Measurements from ENCODE around the gene ZNF385C.
"Not testable (repeated sequence)": the region's sequence is repeated elsewhere in the genome, so short reads cannot be mapped to it uniquely, and the experiment has no call there.

Gene ZNF385C, protein sequence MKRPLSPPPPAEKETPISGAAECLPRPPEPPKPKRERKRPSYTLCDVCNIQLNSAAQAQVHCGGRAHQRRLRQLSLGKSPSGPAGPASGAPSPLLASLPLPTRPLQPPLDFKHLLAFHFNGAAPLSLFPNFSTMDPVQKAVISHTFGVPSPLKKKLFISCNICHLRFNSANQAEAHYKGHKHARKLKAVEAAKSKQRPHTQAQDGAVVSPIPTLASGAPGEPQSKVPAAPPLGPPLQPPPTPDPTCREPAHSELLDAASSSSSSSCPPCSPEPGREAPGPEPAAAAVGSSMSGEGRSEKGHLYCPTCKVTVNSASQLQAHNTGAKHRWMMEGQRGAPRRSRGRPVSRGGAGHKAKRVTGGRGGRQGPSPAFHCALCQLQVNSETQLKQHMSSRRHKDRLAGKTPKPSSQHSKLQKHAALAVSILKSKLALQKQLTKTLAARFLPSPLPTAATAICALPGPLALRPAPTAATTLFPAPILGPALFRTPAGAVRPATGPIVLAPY

GRCh38 chr17:42097691-42098631, at the start of gene ZNF385C:
Gene ZNF385C (minus strand): TSS chr17:42098473. CDS start chr17:42063056, 35,417 bp downstream.
- no peak for DNase-seq (ENCODE audit: low spot score)

DNA sequence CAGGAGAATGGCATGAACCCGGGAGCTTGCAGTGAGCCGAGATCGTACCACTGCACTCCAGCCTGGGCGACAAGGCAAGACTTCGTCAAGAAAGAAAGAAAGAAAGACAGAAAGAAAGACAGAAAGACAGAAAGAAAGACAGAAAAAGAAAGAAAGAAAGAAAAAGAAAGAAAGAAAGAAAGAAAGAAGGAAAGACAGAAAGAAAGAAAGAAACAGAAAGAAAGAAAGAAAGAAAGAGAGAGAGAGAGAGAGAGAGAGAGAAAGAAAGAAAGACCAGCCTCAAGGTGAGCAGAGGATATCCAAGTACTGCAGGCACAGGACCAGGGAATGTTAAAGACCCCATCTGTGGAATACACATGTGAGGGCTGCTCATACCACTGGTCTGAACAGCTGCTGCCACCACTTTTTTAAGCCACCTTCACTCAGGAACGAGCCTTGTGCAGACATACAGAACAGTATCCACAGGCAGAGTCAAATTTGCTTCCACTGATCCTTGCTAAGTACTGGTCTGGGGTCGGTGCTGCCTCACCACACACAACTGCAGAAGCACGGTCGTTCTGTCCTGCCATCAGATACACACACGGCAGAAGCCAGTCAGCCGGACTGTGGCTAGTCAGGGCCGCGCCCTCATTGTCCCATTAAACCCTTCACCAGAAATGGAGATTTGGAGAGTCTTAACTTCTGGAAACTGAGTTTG, 48.8 kb upstream of the ZNF385C start:
- no peak for DNase-seq (ENCODE audit: low spot score)

- not testable (repeated sequence) for DNase-seq (ENCODE audit: low spot score)
Measured at GRCh38 chr17:42143138-42143537, 44.9 kb upstream of the ZNF385C start.

DNA sequence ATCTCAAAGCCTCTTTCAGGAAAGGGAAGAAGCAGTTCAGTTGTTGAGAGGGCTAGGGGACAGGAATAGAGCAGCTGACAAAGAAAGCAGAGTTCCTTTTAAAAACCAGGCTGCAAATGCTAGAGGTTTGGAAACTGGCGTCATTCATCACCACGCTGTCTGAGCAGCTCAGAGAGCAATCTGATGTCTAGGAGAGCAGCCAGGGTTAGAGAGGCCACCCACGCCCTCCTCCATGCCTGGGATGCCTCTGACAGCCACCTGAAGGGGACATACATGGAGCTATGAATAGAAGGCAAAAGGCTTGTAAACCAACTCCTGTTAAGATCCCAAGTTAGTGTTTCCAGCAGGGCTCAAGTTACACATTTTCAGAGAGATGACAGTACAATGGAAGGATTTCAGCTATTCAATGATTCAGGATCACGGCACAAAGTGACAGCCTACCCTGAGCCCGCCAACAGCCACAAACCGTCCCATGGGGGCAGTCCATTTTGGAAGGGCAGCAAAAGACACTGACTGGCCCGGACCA, 44.2 kb upstream of the ZNF385C start:
- peak; percentile 82 for DNase-seq (ENCODE audit: low spot score)

DNA sequence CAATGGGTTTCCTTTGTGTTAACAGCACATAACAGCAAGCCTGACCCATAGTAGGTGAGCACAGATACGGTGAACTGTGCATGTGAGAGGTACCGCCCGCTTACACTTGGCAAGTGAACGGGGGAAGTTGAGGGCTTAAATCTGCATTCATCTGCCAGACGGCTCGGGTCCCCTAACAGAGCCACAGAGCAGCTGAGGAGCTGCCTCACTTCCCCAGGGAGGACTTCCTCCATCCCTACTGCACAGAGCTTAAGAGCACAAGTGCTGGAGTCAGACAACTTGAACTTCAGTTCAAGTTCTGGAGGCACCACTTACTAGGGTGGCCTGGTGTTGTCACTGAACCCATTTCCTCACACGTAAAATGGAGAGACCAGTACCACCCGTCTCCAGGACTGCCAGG, 43.1 kb upstream of the ZNF385C start:
- no peak for DNase-seq (ENCODE audit: low spot score)

GRCh38 chr17:42140690-42141089, 42.4 kb upstream of the ZNF385C start:
- DNase-seq (ENCODE audit: low spot score), result not testable (repeated sequence)

GRCh38 chr17:42138749-42139492, 40.6 kb upstream of the ZNF385C start:
- no peak for DNase-seq (ENCODE audit: low spot score)

GRCh38 chr17:42136654-42137051, 38.4 kb upstream of the ZNF385C start:
- DNase-seq (ENCODE audit: low spot score), result no peak

DNA sequence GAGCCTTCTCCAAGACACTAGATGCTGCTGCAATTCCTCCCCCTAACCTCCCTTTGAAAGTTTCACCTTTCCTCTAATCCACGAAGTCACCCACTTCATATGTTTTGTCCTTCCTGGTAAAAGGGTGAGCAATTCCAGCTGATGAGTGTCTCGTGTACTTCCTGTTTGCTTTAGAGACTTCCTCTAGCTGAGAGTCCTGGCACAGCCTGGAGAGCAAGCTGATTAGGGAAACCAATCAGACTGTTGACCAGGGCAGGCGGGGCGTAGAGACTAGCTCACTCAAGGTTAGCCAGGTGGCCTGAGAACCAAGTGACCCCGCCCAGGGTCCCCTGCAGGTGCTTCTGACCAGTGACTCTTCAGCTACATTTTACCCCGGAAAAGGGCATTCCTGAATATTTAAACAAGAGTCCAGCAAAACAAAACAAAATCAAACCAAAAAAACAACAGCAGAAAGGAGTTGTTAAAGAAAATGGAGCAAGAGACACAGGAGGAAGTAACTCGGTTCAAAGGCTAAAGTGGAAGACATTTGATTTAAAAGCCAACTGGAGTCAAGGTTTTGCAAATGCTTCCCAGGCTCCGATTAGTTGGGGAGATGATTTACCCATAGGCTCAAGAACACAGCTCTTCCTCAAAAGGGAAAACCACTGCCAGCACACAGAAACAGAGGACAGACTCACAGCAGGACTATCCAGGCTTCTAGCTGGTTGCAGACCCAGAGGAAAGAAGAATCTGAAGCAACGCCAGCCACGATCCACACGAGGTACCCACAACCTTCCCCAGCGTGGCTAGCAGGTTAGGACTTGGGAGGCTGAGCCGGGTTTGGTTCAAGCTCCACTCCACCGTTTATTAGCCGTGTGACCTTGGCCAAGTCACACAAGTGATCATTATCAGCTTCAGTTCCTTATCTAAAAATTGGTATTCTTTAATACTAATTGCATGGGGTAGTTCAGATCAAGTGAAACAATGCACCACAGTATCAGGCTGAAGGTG, 37.7 kb upstream of the ZNF385C start:
- DNase-seq (ENCODE audit: low spot score), result peak; percentile 48

- no peak for DNase-seq (ENCODE audit: low spot score)
Measured at GRCh38 chr17:42135151-42135550, 36.9 kb upstream of the ZNF385C start.

GRCh38 chr17:42133461-42134041, 35.3 kb upstream of the ZNF385C start:
- no peak for DNase-seq (ENCODE audit: low spot score)

DNA sequence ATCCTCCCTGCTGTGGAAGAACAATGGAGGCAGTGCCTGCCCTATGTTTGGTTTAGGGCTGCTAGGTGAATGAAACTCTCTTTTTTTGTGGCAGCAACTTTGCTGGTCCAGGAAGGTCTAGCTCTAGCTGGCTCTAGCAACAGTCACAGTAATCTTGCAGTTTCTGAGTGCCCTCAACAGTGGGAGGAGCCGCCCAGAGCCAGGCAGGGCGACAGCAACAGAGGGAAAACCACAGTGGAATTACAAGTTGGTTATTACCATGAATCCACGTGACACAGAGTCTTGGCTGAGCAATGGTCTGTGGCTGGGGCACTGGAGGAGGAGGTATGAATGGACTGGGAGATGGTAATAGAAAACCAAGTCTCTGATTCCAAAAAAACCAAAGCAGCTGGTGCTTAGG, 34.7 kb upstream of the ZNF385C start:
- DNase-seq (ENCODE audit: low spot score), result peak; percentile 97

DNA sequence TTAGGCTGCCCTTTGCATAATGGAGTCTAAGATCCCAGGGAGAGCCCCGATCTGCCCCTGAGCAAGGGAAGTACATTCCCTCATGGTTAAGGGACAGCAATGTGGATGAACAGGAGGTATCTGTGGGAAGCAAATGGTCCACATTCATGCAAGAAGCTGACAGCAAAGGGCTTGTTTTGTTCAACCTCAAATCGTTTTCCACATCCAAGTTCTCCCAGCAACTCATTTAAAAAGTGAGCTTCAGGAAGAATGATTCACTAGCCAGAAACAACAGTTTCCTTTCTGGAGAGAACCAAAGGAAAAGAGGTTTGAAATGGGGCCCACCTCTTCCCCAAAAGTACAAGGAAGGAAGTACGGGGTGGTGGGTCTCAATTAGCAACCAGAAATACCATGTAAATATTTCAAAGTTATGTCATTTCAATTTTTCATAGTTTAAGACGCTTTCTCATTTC, 33.7 kb upstream of the ZNF385C start:
- DNase-seq (ENCODE audit: low spot score), result no peak

- no peak for DNase-seq (ENCODE audit: low spot score)
Measured at GRCh38 chr17:42131232-42131631, 33.0 kb upstream of the ZNF385C start.

- no peak for DNase-seq (ENCODE audit: low spot score)
Measured at GRCh38 chr17:42130310-42130936, 32.1 kb upstream of the ZNF385C start.

DNA sequence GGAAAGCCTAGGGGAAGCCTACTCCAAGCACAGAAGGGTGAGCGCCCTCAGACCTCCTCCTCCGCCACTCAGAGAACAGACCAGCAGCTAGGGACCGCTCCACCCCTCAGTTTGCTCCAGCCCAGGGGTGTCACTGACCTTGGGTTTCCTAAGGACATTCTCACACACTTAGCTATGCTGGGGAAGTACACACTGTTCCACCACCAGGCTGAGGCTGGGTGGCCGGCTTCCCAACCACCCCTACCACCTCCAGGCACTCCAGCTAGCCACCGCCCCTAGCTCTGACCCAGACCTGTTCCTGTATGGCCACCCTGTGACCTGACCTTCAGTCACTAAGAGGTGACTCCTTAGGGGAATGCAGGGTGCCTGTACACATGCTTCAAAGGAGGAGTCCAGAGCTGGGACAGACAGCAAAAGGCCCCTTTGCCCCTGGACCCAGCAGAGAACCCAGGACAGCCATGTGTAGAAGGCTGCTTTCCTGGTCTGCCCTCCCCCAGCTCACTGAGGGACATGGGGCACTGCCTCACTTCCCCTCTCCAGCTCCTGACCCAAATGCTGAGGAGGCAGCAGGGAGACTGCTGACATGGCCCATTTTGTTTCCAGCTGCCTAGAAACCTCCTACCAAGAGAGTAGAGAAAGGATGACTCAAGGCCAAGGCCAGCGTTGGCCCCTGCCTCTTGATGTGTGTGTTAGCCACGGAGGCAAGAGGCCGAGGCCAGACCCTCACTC, 31.0 kb upstream of the ZNF385C start:
- DNase-seq (ENCODE audit: low spot score), result no peak

DNA sequence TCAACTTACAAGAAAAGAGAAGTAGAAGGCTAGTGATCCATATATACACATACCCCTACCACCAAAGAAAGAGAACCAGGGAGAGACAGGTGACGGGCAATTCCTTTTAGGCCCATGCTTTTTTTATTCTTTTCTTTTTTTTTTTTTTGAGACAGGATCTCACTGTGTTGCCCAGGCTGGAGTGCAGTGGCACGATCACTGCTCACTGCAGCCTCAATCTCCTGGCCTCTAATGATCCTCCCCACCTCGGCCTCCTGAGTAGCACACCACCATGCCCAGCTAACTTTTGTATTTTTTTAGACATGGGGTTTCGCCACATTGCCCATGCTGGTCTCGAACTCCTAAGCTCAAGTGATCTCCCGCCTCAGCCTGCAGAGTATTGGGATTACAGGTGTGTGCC, 29.1 kb upstream of the ZNF385C start:
- DNase-seq (ENCODE audit: low spot score), result no peak

DNA sequence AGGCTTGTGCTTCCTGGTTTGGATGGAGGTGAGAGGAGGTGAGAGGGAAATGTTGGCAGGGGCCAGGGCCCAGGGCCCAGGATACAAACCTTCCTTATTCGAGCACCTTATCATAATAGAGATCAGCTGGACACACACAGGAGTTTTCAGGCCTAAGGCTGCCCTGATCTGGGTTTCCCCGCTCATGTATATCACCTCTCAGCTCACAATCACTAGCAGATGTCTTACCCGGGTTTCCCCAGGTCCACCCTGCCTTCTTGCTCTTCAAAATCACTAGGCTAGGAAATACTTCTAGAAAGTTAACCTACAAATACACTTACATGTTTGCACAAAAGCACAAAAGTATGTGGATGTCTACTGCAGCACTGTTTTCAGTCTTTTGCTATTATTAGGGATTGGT, 28.6 kb upstream of the ZNF385C start:
- DNase-seq (ENCODE audit: low spot score), result no peak

Data from AG08395 (cell line).